ENCODE data around the gene MANEAL.

Gene MANEAL

DNA sequence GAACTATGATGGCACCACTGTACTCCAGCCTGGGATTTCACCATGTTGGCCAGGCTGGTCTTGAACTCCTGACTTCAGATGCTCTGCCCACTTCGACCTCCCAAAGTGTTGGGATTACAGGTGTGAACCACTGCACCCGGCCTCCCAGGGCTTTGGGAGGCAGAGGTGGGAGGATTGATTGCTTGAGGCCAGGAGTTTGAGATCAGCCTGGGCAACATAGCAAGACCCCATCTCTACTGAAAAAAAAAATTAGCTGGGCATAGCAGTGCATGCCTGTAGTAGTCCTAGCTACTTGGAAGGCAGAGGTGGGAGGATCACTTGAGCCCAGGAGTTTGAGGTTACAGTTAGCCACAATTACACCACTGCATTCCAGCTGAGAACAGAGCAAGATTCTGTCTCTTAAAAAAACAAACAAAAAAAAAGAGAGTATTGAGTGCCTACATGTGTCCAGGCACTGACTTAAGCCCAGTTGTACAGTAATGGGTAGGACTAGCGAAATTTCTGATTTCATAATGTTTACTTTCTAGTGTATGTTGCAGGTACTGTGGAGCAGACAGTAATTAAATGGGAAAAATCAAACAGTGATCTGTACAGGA lies 4.2 kb downstream of the MANEAL start:
- DNase-seq (ENCODE audit: low read depth in 1 of 2, low spot score in 1 of 2), result no peak
- TF ChIP-seq, protein P1, sequence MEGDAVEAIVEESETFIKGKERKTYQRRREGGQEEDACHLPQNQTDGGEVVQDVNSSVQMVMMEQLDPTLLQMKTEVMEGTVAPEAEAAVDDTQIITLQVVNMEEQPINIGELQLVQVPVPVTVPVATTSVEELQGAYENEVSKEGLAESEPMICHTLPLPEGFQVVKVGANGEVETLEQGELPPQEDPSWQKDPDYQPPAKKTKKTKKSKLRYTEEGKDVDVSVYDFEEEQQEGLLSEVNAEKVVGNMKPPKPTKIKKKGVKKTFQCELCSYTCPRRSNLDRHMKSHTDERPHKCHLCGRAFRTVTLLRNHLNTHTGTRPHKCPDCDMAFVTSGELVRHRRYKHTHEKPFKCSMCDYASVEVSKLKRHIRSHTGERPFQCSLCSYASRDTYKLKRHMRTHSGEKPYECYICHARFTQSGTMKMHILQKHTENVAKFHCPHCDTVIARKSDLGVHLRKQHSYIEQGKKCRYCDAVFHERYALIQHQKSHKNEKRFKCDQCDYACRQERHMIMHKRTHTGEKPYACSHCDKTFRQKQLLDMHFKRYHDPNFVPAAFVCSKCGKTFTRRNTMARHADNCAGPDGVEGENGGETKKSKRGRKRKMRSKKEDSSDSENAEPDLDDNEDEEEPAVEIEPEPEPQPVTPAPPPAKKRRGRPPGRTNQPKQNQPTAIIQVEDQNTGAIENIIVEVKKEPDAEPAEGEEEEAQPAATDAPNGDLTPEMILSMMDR (IDR thresholded peaks at IDR 0.05; ENCODE audit: insufficient read depth, low read length), result no peak
- TF ChIP-seq SPI1 (IDR thresholded peaks at IDR 0.05; ENCODE audit: borderline replicate concordance, low read depth), result no peak
- no peak for TF ChIP-seq REST (IDR thresholded peaks at IDR 0.05; ENCODE audit: insufficient replicate concordance, low read depth)
- no peak for TF ChIP-seq POLR2AphosphoS5 (IDR thresholded peaks at IDR 0.05; ENCODE audit: low read depth)
- TF ChIP-seq GABPA (IDR thresholded peaks at IDR 0.05; ENCODE audit: low read depth), result no peak
- peaks cover 6% of the 10 kb centered on the region for H3K27me3 ChIP-seq (ENCODE audit: insufficient read depth, poor library complexity, severe bottlenecking)
- H3K27ac ChIP-seq (replicated peaks), result no peak overlapping the region
- no peak overlapping the region for H3K4me3 ChIP-seq (replicated peaks; ENCODE audit: insufficient read depth, low read length)

GRCh38 chr1:37802439-37802838 lies 8.8 kb downstream of the MANEAL start:
- no peaks in the 10 kb centered on the region for H3K27me3 ChIP-seq (ENCODE audit: insufficient read depth, poor library complexity, severe bottlenecking)
- DNase-seq (ENCODE audit: low read depth in 1 of 2, low spot score in 1 of 2), result no peak
- no peak for TF ChIP-seq REST (IDR thresholded peaks at IDR 0.05; ENCODE audit: insufficient replicate concordance, low read depth)
- TF ChIP-seq POLR2AphosphoS5 (IDR thresholded peaks at IDR 0.05; ENCODE audit: low read depth), result no peak
- TF ChIP-seq, protein P1 (IDR thresholded peaks at IDR 0.05; ENCODE audit: insufficient read depth, low read length), result no peak
- no peak for TF ChIP-seq SPI1 (IDR thresholded peaks at IDR 0.05; ENCODE audit: borderline replicate concordance, low read depth)
- TF ChIP-seq GABPA (IDR thresholded peaks at IDR 0.05; ENCODE audit: low read depth), result no peak
- no peak overlapping the region for H3K4me3 ChIP-seq (replicated peaks; ENCODE audit: insufficient read depth, low read length)
- no peak overlapping the region for H3K27ac ChIP-seq (replicated peaks)

DNA sequence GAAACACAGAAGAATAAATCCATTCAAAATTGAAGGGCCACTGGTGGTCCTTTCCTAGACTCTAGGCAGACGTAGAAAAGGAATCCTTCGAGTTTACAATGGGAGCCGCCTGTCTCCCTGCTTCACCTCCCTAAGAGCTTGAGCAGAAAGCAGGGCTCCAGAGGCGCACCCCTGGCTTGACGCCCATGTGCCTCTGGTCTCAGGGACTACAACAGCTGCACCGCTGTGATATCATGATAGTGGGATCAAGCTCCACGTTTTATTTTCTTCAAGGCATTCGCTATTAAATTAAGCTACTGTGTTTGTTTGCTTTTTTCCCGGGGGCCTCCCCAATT lies 13.5 kb downstream of the MANEAL start:
- Histone ChIP-seq H3K27ac (replicated peaks) (peak overlapping the region; percentile 83), H3K4me3 (replicated peaks; ENCODE audit: insufficient read depth, low read length) (peak overlapping the region; percentile 90), H3K27me3 (ENCODE audit: insufficient read depth, poor library complexity, severe bottlenecking) (no peaks in the 10 kb centered on the region)
- TF ChIP-seq GABPA (IDR thresholded peaks at IDR 0.05; ENCODE audit: low read depth) (no peak), POLR2AphosphoS5 (IDR thresholded peaks at IDR 0.05; ENCODE audit: low read depth) (no peak)
- TF ChIP-seq, protein P1 (IDR thresholded peaks at IDR 0.05; ENCODE audit: insufficient read depth, low read length), result no peak
- DNase-seq (ENCODE audit: low read depth in 1 of 2, low spot score in 1 of 2), result no peak
